Thyroid gland (tissue), 4 donors: ENCODE data around the gene MTCL1. TPM values are rescaled to one million over a fixed set of nuclear protein-coding genes. Genes with fewer than 3 reads are reported as not detected.

ENCODE experiments used
- DNase-seq, 2 donors: peaks; one replicate each; pipeline ENCODE4 v3.0.0-alpha.2; 2019
- H3K27ac ChIP-seq, 3 donors: fragments of 200-600 bp; sonication (generic); 1 replicate in 2 of 3; 2 replicates in 1 of 3; pipeline ENCODE4 v1.5.1; 2016 to 2019; ENCODE audit warnings: mild to moderate bottlenecking in 1 of 3, moderate library complexity in 1 of 3
- H3K27me3 ChIP-seq: fragments of 200-600 bp; sonication (generic); one replicate; pipeline ENCODE4 v1.5.1; 2019
- H3K36me3 ChIP-seq, 2 donors: fragments of 200-600 bp; sonication (generic); one replicate each; pipeline ENCODE4 v1.5.1; 2016 to 2019
- H3K4me1 ChIP-seq, 2 donors: fragments of 200-600 bp; sonication (generic); one replicate each; pipeline ENCODE4 v1.5.1; 2017 to 2019
- H3K4me3 ChIP-seq, 3 donors: fragments of 200-600 bp; sonication (generic); replicated peaks in 1 of 3; 1 replicate in 2 of 3; 2 replicates in 1 of 3; pipeline ENCODE4 v1.5.1; 2016; ENCODE audit warnings: mild to moderate bottlenecking in 1 of 3
- H3K9me3 ChIP-seq: fragments of 200-600 bp; sonication (generic); one replicate; pipeline ENCODE4 v1.5.1; 2017
- POLR2A ChIP-seq, 2 donors: fragments of 450-650 bp; IDR thresholded peaks; one replicate each; pipeline ENCODE4 v1.6.1; 2017; ENCODE audit warnings: antibody characterized with exemption in 2 of 2, mild to moderate bottlenecking in 2 of 2, moderate library complexity in 1 of 2
- WGBS, 2 donors: methylation state at CpG; one replicate each; pipeline ENCODE4 v1.1.5; 2017; 5-methylcytosine and 5-hydroxymethylcytosine counted together
- intact Hi-C: fragments of 100-400 bp; cut with DNase I; formaldehyde crosslinking; loops from one replicate; pipeline ENCODE4 v1.15.1; 2023
- total RNA-seq, 4 donors: library from RNA; depleted of rRNA; stranded (reverse); fragments of >200 nt; gene quantifications; one replicate each; pipeline ENCODE4 v1.2.3, GENCODE V29; 2016
- TF ChIP-seq, protein P1 (sequence below), 6 experiments: fragments of 200-600 bp in 3 of 6; fragments of 450-650 bp in 3 of 6; sonication (generic) in 3 of 6; IDR thresholded peaks; one replicate each; pipeline ENCODE4 v1.5.1; 2016 to 2019; ENCODE audit warnings: antibody characterized with exemption in 6 of 6, mild to moderate bottlenecking in 2 of 6, inconsistent platforms in 1 of 6, moderate library complexity in 1 of 6

MTCL1 gene
- total RNA-seq, 4 donors from 2014 or later = 2.0 to 3.2 (median 2.5) TPM

DNA sequence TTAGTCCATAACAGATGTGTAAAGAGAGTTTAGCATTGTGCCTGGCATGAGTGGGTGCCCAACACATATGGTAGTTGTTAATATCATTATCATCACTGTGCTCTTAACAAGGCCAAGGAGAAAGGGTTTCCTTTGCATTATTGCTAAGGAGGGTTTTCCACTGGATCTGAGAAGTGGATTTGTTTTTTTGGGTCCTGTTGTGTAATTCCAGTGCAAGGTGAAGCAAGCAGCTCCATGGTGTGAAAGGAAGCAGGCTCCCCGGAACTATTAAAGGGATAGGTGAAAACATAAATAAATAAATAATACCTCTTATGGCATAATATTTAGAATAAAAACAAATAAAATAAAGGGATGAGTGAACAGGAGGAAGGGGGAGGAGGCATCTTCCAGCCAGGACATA is 65.3 kb downstream of the MTCL1 start:
- Histone ChIP-seq H3K27me3 (no peaks in the 10 kb centered on the region), H3K4me1 (no peaks in the 10 kb centered on the region), H3K4me3 (no peak overlapping the region), H3K9me3 (no peaks in the 10 kb centered on the region), H3K36me3 (no peaks in the 10 kb centered on the region), H3K27ac (no peak overlapping the region)
- 84 to 85% methylated on average over 1 of the region's 1 CpG for WGBS, 2 donors
- intact Hi-C loops = no loop called here
- DNase-seq = no peak
- TF ChIP-seq, protein P1, sequence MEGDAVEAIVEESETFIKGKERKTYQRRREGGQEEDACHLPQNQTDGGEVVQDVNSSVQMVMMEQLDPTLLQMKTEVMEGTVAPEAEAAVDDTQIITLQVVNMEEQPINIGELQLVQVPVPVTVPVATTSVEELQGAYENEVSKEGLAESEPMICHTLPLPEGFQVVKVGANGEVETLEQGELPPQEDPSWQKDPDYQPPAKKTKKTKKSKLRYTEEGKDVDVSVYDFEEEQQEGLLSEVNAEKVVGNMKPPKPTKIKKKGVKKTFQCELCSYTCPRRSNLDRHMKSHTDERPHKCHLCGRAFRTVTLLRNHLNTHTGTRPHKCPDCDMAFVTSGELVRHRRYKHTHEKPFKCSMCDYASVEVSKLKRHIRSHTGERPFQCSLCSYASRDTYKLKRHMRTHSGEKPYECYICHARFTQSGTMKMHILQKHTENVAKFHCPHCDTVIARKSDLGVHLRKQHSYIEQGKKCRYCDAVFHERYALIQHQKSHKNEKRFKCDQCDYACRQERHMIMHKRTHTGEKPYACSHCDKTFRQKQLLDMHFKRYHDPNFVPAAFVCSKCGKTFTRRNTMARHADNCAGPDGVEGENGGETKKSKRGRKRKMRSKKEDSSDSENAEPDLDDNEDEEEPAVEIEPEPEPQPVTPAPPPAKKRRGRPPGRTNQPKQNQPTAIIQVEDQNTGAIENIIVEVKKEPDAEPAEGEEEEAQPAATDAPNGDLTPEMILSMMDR (IDR thresholded peaks at IDR 0.05) = no peak
- TF ChIP-seq POLR2A (IDR thresholded peaks at IDR 0.05) = no peak

DNA sequence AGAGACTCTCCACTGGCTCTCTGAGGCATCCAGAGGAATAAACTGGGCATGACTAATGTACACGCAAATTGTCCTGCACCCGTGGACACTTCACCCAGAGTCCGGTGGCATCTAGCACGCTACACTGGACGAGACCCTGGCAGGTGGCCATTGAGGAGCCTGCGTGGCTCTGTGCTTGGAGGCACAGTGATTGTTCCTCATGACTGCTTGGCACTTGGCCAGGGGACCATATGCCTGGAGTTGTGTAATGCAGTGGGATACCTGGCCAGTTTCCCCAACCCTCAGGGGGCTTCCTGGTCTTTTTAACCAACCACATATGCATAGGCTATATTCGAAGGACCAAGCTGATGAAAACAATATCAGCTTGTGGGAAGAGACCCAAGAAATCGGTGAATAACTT is 66.6 kb downstream of the MTCL1 start:
- Histone ChIP-seq H3K9me3 (no peaks in the 10 kb centered on the region), H3K36me3 (no peaks in the 10 kb centered on the region), H3K27ac (no peak overlapping the region), H3K4me1 (no peaks in the 10 kb centered on the region), H3K4me3 (no peak overlapping the region), H3K27me3 (no peaks in the 10 kb centered on the region)
- 35 to 50% methylated on average over 8 of the region's 8 CpGs for WGBS, 2 donors
- TF ChIP-seq, protein P1 (IDR thresholded peaks at IDR 0.05) = no peak
- no peak for TF ChIP-seq POLR2A (IDR thresholded peaks at IDR 0.05)
- intact Hi-C loops = no loop called here
- DNase-seq = peak; percentile 88 to 91

DNA sequence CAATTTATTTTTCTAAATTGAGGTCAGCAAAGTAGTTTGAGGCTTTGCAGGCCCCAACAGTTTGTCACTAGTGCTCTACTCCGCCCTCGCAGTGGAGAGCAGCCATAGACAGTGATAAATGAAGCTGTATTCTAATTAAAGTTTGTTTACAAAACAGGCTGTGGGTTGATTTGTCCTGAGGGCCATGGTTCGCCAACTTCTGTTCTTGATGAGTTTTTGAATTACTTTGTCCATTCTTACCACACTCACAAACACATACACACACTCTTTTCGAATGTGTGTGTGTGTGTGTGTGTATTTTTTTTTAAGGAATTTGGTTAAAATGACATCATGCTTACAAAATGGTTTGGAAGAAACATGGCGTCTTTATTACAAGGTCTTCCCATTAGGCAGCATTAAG is 68.6 kb downstream of the MTCL1 start:
- Histone ChIP-seq H3K27me3 (no peaks in the 10 kb centered on the region), H3K36me3 (no peaks in the 10 kb centered on the region), H3K27ac (no peak overlapping the region), H3K4me3 (no peak overlapping the region), H3K9me3 (no peaks in the 10 kb centered on the region), H3K4me1 (no peaks in the 10 kb centered on the region)
- 89 to 90% methylated on average over 5 of the region's 5 CpGs for WGBS, 2 donors
- TF ChIP-seq POLR2A (IDR thresholded peaks at IDR 0.05) = no peak
- TF ChIP-seq, protein P1 (IDR thresholded peaks at IDR 0.05) = no peak
- no peak for DNase-seq
- intact Hi-C loops = no loop called here

DNA sequence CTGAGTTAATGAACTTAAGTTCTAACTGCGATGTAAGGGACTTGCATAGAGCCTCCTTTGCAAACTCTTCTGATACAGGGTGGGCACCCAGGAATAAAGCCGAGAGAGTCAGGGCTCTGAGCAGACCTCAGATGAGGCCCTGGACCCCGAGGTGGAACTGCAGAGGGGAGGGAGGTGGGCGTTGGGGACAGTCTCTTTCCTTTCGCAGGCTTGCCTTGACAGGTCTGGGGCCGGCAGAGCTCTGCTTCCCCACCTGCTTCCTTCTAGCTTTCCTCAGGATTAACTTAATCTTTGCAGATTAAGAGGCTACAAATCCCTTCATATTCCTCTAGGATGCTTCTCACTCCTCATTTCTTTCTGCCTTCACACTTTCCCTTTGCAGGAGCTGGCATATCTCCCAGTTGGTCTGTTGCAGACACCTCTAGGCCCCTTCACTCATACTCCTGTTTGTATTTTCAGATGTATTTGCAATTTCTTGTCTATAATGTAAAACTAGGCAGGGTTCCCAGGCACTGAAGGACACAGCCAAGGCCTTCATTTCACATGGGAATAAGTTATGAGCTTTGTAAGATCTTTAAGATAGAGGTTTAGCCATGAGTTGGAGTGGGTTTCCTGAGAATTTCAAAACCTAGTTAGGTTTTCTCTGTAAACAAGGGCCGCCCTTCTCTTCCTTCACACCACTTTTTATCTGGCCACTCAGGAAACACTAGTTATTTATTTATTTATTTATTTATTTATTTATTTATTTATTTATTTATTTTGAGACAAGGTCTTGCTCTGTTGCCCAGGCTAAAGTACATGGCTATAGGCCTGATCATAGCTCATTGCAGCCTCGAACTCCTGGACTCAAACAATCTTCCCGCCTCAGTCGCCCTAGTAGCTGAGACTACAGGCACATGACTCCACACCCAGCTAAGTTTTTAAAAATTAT is 70.9 kb downstream of the MTCL1 start:
- 88% methylated on average over 10 of the region's 10 CpGs for WGBS, 2 donors
- no peaks in the 10 kb centered on the region for H3K27me3 ChIP-seq
- no peak for TF ChIP-seq POLR2A (IDR thresholded peaks at IDR 0.05)
- TF ChIP-seq, protein P1 (IDR thresholded peaks at IDR 0.05) = no peak
- no peaks in the 10 kb centered on the region for H3K9me3 ChIP-seq
- H3K36me3 ChIP-seq = no peaks in the 10 kb centered on the region
- no peak overlapping the region for H3K4me3 ChIP-seq
- no peak overlapping the region for H3K27ac ChIP-seq
- no peak for DNase-seq
- no peaks in the 10 kb centered on the region for H3K4me1 ChIP-seq
- intact Hi-C loops = no loop called here

DNA sequence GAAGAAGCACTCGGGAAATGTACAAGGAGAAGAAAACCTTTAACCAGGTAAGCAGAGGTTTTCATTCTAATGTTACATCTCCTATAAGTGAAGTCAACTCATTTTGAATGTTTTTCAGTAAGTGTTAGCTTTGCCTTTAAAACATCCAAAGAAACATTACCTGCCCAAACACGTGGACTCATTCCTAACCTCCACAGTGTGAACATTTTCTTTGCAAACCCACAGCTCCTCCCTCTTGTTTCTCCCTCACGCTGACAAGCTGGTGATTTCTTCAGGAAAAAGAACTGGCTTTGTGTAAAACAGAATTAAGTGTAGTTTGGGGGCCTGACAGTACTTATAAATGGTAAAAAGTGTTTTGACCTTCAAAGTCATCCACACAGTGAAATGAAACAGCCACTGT is 72.5 kb downstream of the MTCL1 start:
- H3K36me3 ChIP-seq = no peaks in the 10 kb centered on the region
- intact Hi-C loops = no loop called here
- no peak overlapping the region for H3K27ac ChIP-seq

More for the DNA sequence above, 72.5 kb downstream of the MTCL1 start:
- 63 to 67% methylated on average over 3 of the region's 3 CpGs for WGBS, 2 donors
- Histone ChIP-seq H3K4me3 (no peak overlapping the region), H3K27me3 (no peaks in the 10 kb centered on the region), H3K4me1 (no peaks in the 10 kb centered on the region), H3K9me3 (no peaks in the 10 kb centered on the region)
- TF ChIP-seq, protein P1 (IDR thresholded peaks at IDR 0.05) = no peak
- TF ChIP-seq POLR2A (IDR thresholded peaks at IDR 0.05) = no peak
- DNase-seq = no peak
